Fibroblast of lung (primary cell): ENCODE data around the gene FSIP1. TPM values are rescaled to one million over a fixed set of nuclear protein-coding genes. Genes with fewer than 3 reads are reported as not detected.

Experiments
- DNase-seq, 2 donors: peaks; one replicate each; pipeline versions ENCODE4 v3.0.0 to v3.0.0-alpha.2; 2010; ENCODE audit warnings: low read depth in 2 of 2
- H2AFZ ChIP-seq: 2 replicates; pipeline ENCODE4 v1.5.1; 2012; ENCODE audit warnings: low read length, control low read depth, inconsistent platforms
- H3K27ac ChIP-seq: 2 replicates; pipeline ENCODE4 v1.5.1; 2011; ENCODE audit warnings: low read length, control low read depth; ENCODE audit not compliant: insufficient read depth
- H3K27me3 ChIP-seq: 2 replicates; pipeline ENCODE4 v1.5.1; 2011; ENCODE audit warnings: mild to moderate bottlenecking, low read length; ENCODE audit not compliant: control insufficient read depth, insufficient read depth
- H3K36me3 ChIP-seq: 2 replicates; pipeline ENCODE4 v1.5.1; 2011; ENCODE audit warnings: low read length; ENCODE audit not compliant: control insufficient read depth, insufficient read depth
- H3K4me1 ChIP-seq: 2 replicates; pipeline ENCODE4 v1.5.1; 2011; ENCODE audit warnings: low read length; ENCODE audit not compliant: control insufficient read depth, insufficient read depth; ENCODE audit errors: extremely low read depth
- H3K4me2 ChIP-seq: 2 replicates; pipeline ENCODE4 v1.5.1; 2011; ENCODE audit warnings: low read length, control low read depth; ENCODE audit not compliant: insufficient read depth; ENCODE audit errors: extremely low read depth
- H3K4me3 ChIP-seq, 4 experiments: fragments of 200-600 bp in 1 of 4; sonication (generic) in 1 of 4; replicated peaks in 1 of 4; 2 replicates each; pipeline ENCODE4 v1.5.1; 2011 to 2016; ENCODE audit warnings: low read length in 4 of 4, low read depth in 3 of 4, mild to moderate bottlenecking in 3 of 4, control low read depth in 2 of 4, inconsistent platforms in 1 of 4, mixed read lengths in 1 of 4; ENCODE audit not compliant: insufficient read depth in 1 of 4; ENCODE audit errors: control extremely low read depth in 1 of 4
- H3K79me2 ChIP-seq: 2 replicates; pipeline ENCODE4 v1.5.1; 2012; ENCODE audit warnings: mild to moderate bottlenecking, low read length, inconsistent platforms; ENCODE audit not compliant: control insufficient read depth, insufficient read depth
- H3K9ac ChIP-seq: 2 replicates; pipeline ENCODE4 v1.5.1; 2011; ENCODE audit warnings: mild to moderate bottlenecking, low read length, control low read depth; ENCODE audit not compliant: insufficient read depth
- H3K9me3 ChIP-seq: 2 replicates; pipeline ENCODE4 v1.5.1; 2012; ENCODE audit warnings: low read depth, low read length; ENCODE audit not compliant: control insufficient read depth, insufficient read depth
- H4K20me1 ChIP-seq: 2 replicates; pipeline ENCODE4 v1.5.1; 2011; ENCODE audit warnings: low read length; ENCODE audit not compliant: control insufficient read depth, insufficient read depth; ENCODE audit errors: extremely low read depth
- CTCF ChIP-seq, 2 donors: IDR thresholded peaks in 1 of 2; conservative IDR thresholded peaks in 1 of 2; 1 replicate in 1 of 2; 2 replicates in 1 of 2; pipeline ENCODE4 v1.5.1; 2011 to 2012; ENCODE audit warnings: low read length in 2 of 2, control low read depth in 1 of 2, inconsistent platforms in 1 of 2, low read depth in 1 of 2, mild to moderate bottlenecking in 1 of 2
- EZH2 ChIP-seq: IDR thresholded peaks from 2 replicates; pipeline ENCODE4 v1.5.1; 2012; ENCODE audit warnings: low read length, control low read depth, mild to moderate bottlenecking; ENCODE audit errors: missing control alignments
- polyA minus RNA-seq: library from RNA; depleted of rRNA, polyadenylated mRNA; stranded (reverse); fragments of >200 nt; gene quantifications from 2 replicates; pipeline ENCODE4 v1.2.3, GENCODE V29; 2011; ENCODE audit warnings: low replicate concordance
- polyA plus RNA-seq, 2 donors: library from polyadenylated mRNA; depleted of rRNA in 1 of 2; stranded (reverse) in 1 of 2; unstranded in 1 of 2; fragments of >200 nt; gene quantifications; 2 replicates each; pipeline ENCODE4 v1.2.1, GENCODE V29; 2011 to 2012; ENCODE audit warnings: missing spikeins in 1 of 2
- total RNA-seq: library from RNA; depleted of rRNA; stranded (reverse); fragments of >200 nt; gene quantifications from 2 replicates; pipeline ENCODE4 v1.2.1, GENCODE V29; 2014

Gene FSIP1
- total RNA-seq = 3.9 and 5.1 TPM in 2 replicates
- 0.43 and 0.50 TPM in 2 replicates for polyA plus RNA-seq
- polyA plus RNA-seq (2012) = 0.91 and 1.5 TPM in 2 replicates
- not detected in 2 replicates for polyA minus RNA-seq

DNA sequence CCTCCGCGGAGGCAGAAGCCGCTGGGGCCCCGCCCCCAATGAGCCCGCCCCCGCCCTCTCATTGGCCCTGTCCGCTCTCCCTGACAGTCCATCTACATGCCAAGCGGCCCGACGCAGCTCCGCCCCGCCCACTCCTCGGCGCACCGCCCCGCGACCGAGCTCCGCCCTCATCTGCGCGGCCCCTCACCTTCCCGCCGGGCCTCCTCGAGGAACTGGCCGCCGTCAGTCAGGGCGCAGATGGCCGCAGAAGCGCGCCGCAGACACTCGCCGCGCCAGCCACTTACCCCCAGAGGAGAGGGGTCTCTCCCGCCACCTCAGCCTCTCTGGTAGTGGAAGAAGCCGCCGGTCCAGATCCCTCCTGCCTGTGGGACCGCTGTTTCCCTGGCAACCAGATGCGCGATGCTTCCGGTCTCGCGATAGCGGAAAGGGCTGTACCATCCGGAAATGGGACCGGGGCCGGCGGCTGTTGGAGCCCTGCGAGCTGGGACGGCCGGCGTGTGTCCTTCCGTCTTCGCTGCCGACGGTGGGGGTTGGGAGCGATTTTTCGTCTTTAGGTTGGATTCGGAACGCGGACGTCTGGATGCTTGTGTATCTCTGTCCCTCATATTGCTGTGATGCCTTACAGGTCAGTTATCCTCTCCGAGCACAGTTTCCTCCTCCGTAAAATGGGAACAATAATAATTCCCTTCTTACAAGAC is at the start of gene FSIP1:
Gene FSIP1 (minus strand): TSS at position 401 of the 698 bp plus-strand sequence. CDS start 6,317 bp downstream, outside the sequence.
- Histone ChIP-seq H2AFZ (peak within 1 kb of the TSS; percentile 80), H3K27me3 (no peaks in the 10 kb centered on the region), H3K79me2 (peaks cover 7% of the 10 kb centered on the region), H3K4me2 (peak within 1 kb of the TSS; percentile 72), H3K36me3 (no peaks in the 10 kb centered on the region), H4K20me1 (no peaks in the 10 kb centered on the region), H3K9ac (peak within 1 kb of the TSS; percentile 81), H3K9me3 (no peaks in the 10 kb centered on the region), H3K4me3 (peak within 1 kb of the TSS; percentile 73 to 96 (median 81)), H3K27ac (peak within 1 kb of the TSS; percentile 80), H3K4me1 (peaks cover 10% of the 10 kb centered on the region)
- DNase-seq = peak; percentile 95 to 97
- TF ChIP-seq CTCF (conservative IDR thresholded peaks at IDR 0.05 in 1 of 2, IDR thresholded peaks at IDR 0.05 in 1 of 2; ENCODE audit: low read depth in 1 of 2, low read length in 2 of 2) (no peak), EZH2 (no peak)

DNA sequence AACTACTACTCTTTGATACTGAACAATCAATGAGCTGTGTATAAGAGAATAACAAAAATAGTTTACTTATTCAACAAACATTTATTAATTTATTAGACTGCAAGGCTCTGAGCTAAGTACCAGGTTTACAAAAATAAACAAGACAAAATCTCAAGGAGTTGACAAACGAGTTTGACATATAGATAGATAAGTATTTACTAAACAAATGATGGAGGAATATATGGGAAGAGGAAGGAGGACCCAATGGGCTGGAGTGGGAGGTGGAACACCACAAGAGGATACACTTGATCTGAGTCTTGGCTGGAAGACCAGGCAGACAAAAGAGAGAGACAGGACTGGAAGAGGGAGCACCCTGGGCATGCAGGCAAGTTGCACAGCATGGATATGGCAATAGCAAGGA is 47.5 kb upstream of the FSIP1 start:
- Histone ChIP-seq H3K27ac (no peak overlapping the region), H3K79me2 (peaks cover 61% of the 10 kb centered on the region), H2AFZ (no peak overlapping the region), H3K4me2 (no peak overlapping the region), H3K4me3 (no peak overlapping the region), H3K27me3 (no peaks in the 10 kb centered on the region), H3K36me3 (no peaks in the 10 kb centered on the region), H3K9me3 (no peaks in the 10 kb centered on the region), H3K9ac (no peak overlapping the region), H4K20me1 (no peaks in the 10 kb centered on the region), H3K4me1 (peaks cover 26% of the 10 kb centered on the region)
- TF ChIP-seq EZH2 (no peak), CTCF (conservative IDR thresholded peaks at IDR 0.05 in 1 of 2, IDR thresholded peaks at IDR 0.05 in 1 of 2; ENCODE audit: low read depth in 1 of 2, low read length in 2 of 2) (no peak)
- DNase-seq = no peak

DNA sequence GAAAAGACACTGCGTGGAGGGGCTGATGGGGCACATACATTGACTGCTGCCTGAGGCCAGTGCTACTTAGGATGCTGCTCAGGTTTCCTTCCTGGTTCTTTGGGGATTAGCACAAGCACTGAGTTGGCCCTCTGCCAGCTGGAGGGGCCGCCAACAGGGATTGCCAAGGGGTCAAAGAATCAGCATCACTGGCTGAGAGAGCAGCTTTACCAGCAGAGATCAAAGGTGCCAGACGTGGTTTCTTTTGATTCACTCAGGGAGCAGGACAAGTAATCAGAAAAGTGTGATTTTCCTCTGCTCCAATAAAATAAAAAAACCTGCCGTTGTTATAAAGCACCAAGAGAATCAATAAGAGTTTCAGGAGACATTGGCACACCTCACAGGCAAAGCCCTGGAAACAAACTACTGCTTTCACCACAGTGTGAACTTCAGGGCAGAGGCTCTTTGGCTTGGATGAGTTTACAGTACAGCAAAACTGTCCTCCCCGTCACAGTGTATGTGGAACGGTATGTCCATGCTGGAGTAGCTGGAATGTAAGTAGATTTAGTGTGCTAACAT is 45.8 kb upstream of the FSIP1 start:
- H3K4me2 ChIP-seq = peak overlapping the region; percentile 18
- H3K4me1 ChIP-seq = peaks cover 23% of the 10 kb centered on the region
- no peaks in the 10 kb centered on the region for H3K36me3 ChIP-seq
- H3K9me3 ChIP-seq = no peaks in the 10 kb centered on the region
- no peak overlapping the region for H3K27ac ChIP-seq
- H4K20me1 ChIP-seq = no peaks in the 10 kb centered on the region
- peak; percentile 75 to 78 for DNase-seq
- H3K9ac ChIP-seq = no peak overlapping the region
- TF ChIP-seq CTCF (conservative IDR thresholded peaks at IDR 0.05 in 1 of 2, IDR thresholded peaks at IDR 0.05 in 1 of 2; ENCODE audit: low read depth in 1 of 2, low read length in 2 of 2) (no peak), EZH2 (no peak)
- no peak overlapping the region for H2AFZ ChIP-seq
- peaks cover 75% of the 10 kb centered on the region for H3K79me2 ChIP-seq
- no peak overlapping the region for H3K4me3 ChIP-seq
- no peaks in the 10 kb centered on the region for H3K27me3 ChIP-seq
